Erythroblast (primary cell): Measurements from ENCODE around the gene SLC18B1.
A peak's percentile ranks its signal among the peaks of the same experiment; 100 is the strongest.

Experiments used
- GATA1 ChIP-seq: IDR thresholded peaks from 2 replicates; pipeline ENCODE4 v1.6.1; 2011; ENCODE audit warnings: low read depth, mild to moderate bottlenecking, control low read depth, low read length, moderate library complexity
- POLR2A ChIP-seq: IDR thresholded peaks from 2 replicates; pipeline ENCODE4 v1.6.1; 2011; ENCODE audit warnings: mild to moderate bottlenecking, low read length

- TF ChIP-seq POLR2A, result peak; percentile 70
- TF ChIP-seq GATA1, result no peak
Observed at GRCh38 chr6:132819405-132820161, 21.1 kb upstream of the SLC18B1 start.
